H7 (cell line): ENCODE results near the gene HOGA1. TPM values are rescaled to one million over a fixed set of nuclear protein-coding genes. Genes with fewer than 3 reads are reported as not detected.

Source experiments
- DNase-seq: peaks from one replicate; pipeline ENCODE4 v3.0.0; 2012
- H3K27me3 ChIP-seq: 2 replicates; pipeline ENCODE4 v1.6.0; 2011; ENCODE audit warnings: mild to moderate bottlenecking, low read length; ENCODE audit not compliant: control insufficient read depth, insufficient read depth
- H3K36me3 ChIP-seq: replicated peaks from 2 replicates; pipeline ENCODE4 v1.5.1; 2011; ENCODE audit warnings: low read length; ENCODE audit not compliant: control insufficient read depth, insufficient read depth
- H3K4me3 ChIP-seq: 2 replicates; pipeline ENCODE4 v1.5.1; 2011; ENCODE audit warnings: low read depth, mild to moderate bottlenecking, control low read depth, low read length, moderate library complexity; ENCODE audit not compliant: insufficient read depth
- total RNA-seq: library from RNA; depleted of rRNA; stranded (reverse); fragments of >200 nt; shearing (Covaris generic); gene quantifications from 2 replicates; pipeline ENCODE4 v1.2.3, GENCODE V29; 2014

HOGA1 gene
- total RNA-seq, 1 experiment from 2014 or later: not detected

DNA sequence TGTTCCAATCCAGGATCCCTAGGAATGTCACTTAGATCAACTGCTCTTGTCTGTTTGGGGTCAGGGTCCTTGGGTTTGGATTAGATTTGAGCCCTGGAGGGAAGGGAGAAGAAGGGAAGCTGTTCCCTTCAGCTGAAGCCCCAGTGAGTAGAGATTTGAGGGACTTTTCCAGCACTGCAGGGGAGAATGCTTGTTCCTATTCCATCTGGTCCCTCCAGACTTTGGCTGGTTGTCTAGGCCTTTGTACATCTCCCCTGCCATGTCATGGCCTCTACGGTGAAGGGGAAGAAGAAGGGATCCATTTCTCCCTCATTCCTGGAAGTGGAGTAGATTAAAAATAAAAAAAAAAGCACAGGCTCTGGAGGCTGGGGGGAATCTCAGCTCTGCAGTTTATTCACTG lies 16.4 kb downstream of the HOGA1 start:
- Histone ChIP-seq H3K4me3 (no peak overlapping the region), H3K36me3 (no peaks in the 10 kb centered on the region), H3K27me3 (no peaks in the 10 kb centered on the region)
- DNase-seq: no peak

DNA sequence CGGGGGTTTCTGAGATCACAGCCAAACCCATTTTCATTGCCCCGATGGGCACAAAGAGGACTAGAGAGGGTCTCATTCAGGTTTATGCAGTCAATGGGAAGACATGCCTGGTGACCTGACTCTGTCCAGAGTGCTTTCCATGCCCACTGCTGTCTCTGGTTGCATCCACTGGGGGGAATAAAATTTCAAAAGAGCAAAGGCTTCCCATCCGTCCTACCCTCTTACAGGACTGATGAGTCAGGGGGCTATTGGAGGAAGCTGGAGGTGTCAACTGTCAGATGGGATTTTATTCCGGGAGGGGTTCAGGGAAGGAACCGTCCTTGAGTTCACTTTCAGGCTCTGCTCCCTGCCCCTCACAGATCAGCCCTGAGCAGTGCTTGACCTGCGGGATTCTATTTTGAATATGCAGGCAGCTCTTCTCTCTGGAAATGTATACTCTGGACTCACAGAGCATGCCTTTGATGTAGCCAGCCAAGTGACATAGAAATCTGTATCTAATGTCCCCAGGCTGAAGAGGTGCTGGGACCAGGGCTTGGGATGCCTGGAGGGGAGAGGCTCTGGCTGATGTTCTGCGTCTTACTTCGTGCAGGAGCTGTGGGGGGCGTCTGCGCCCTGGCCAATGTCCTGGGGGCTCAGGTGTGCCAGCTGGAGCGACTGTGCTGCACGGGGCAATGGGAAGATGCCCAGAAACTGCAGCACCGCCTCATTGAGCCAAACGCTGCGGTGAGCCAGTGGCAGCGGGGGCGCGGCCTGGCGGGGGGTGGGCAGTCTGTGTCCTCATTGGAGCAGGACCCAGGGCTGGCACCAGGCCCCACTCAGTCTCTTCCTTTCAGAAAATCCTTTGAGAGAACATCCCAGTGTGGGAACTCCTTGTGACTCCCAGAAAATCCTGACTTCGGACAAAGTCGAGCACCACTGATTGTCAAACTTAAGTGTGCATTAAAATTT lies 17.4 kb downstream of the HOGA1 start:
- Histone ChIP-seq H3K4me3 (no peak overlapping the region), H3K36me3 (no peaks in the 10 kb centered on the region), H3K27me3 (no peaks in the 10 kb centered on the region)
- peak; percentile 65 for DNase-seq

DNA sequence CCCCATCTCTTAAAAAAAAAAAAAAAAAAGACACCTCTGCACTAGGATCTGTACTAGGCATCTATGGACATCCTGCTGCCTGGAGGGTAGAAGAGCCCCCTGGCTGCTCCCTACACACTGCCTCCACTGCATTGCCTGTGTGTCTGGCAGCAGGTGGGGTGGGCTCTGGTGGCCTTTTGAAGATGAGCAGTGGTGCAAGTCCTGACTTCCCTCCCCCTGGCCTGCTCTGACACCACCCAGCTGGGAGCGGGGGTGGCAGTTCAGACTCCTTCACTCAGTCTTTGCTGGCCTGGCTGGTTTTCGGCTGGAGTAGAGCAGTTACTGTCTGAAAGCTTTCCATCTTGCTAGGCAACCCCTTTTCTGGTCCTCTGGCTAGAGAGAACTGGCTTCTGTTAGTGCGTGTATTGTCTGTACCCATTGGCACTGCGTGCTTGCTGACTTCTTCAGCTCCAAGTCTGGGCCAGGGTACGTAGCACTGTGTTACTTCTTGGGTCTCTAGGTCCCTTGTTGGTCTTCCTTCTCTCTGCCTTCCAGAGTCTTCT lies 23.0 kb downstream of the HOGA1 start:
- Histone ChIP-seq H3K36me3 (no peaks in the 10 kb centered on the region), H3K4me3 (no peak overlapping the region), H3K27me3 (no peaks in the 10 kb centered on the region)
- peak; percentile 22 for DNase-seq

DNA sequence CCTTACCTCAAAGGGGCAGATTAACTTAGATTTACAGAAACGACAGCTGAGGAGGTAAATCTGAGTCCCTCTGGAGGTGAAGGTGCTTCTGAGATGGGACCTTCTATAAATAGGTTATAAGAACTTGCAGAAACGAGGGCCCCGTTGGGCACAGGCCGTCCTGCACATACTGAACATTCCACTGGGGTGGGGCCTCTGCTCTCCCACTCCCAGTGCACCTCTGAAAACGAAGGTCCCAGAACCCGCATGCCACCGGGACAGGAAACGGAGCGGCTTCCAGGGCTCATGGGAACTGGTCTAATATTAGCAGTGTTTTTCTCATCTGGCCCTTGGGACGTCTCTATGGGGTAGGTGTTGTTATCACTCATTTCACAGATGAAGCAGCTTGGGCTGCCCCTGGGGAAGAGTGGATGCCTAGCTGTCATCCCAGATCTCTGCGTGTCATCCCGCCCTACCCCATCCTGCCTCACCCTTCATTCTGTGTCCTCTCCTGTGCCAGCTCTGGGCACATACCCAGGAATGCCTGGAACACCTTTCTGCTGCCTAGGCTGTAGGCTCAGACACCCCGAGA lies 24.9 kb downstream of the HOGA1 start:
- Histone ChIP-seq H3K36me3 (no peaks in the 10 kb centered on the region), H3K27me3 (no peaks in the 10 kb centered on the region), H3K4me3 (no peak overlapping the region)
- peak; percentile 25 for DNase-seq

DNA sequence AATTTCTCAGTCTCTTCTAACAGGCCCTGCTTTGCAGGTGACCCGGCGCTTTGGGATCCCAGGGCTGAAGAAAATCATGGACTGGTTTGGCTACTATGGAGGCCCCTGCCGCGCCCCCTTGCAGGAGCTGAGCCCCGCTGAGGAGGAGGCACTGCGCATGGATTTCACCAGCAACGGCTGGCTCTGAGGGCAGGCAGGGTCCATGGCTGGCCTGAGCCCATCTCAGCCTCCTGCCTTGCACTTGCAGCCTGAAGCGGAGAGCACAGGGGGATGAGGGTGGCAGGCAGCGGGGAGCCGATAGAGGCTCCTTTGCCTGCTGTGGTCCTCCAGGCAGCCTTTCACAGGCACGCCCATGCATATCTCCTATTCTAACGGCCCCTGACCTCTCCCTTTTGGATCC lies 27.3 kb downstream of the HOGA1 start:
- Histone ChIP-seq H3K27me3 (no peaks in the 10 kb centered on the region), H3K36me3 (no peaks in the 10 kb centered on the region; the same call in 1 of the 2 replicates), H3K4me3 (no peak overlapping the region)
- DNase-seq: peak; percentile 58

DNA sequence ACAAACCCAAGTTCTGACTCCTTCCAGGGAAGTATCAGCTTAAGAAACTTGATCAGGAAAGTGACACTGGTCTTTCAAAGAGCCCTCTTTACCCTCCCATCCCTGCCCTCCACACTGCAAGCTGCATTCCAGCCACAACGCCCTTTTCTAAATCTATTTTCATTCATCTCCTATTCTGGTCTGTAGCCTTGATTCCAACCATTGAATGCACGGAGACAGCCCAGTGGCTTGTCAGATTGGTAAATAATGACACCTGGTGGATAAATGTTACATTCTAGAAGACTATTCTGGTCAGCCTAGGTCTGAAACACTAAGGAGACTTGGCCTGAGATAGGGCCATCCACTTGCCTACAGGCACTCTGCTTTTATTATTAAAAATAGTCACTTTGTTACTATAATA lies 28.2 kb downstream of the HOGA1 start:
- H3K27me3 ChIP-seq: no peaks in the 10 kb centered on the region
- DNase-seq: peak; percentile 74
- H3K36me3 ChIP-seq: no peaks in the 10 kb centered on the region; the same call in 1 of the 2 replicates
- H3K4me3 ChIP-seq: no peak overlapping the region

DNA sequence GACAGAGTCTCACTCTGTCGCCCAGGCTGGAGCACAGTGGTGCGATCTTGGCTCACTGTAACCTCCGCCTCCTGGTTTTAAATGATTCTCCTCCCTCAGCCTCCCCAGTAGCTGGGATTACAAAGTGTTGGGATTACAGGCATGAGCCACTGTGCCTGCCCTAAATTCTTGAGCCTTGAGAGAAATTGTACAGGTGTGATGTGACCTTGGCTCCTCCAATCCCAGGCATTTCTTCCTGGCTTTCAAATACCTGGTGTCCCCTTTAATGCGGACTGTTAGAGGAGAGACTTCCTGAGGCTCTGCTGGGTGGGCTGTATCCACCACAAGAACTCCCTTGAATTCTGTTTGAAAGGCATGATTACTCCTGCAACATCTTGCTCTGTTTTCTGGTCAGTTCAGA lies 34.1 kb downstream of the HOGA1 start:
- Histone ChIP-seq H3K36me3 (no peaks in the 10 kb centered on the region; the same call in 1 of the 2 replicates), H3K4me3 (no peak overlapping the region), H3K27me3 (no peaks in the 10 kb centered on the region)
- no peak for DNase-seq

DNA sequence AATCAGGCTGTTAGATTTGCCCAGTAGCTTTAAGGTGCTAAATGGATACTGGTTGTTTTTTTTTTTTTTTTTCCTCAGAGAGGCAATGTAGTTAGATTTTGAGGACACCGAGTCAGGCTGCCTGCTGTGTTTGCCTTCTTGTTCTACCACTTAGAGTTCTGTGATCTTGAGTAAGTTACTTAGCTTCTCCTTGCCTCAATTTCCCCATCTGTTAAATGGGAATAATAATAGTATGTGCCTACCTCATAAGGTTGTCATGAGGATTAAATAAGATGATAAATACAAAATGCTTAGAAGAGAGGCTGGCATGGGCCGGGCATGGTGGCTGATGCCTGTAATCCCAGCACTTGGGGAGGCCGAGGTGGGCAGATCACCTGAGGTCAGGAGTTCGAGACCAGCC lies 34.5 kb downstream of the HOGA1 start:
- Histone ChIP-seq H3K27me3 (no peaks in the 10 kb centered on the region), H3K36me3 (no peaks in the 10 kb centered on the region; the same call in 1 of the 2 replicates), H3K4me3 (no peak overlapping the region)
- no peak for DNase-seq

DNA sequence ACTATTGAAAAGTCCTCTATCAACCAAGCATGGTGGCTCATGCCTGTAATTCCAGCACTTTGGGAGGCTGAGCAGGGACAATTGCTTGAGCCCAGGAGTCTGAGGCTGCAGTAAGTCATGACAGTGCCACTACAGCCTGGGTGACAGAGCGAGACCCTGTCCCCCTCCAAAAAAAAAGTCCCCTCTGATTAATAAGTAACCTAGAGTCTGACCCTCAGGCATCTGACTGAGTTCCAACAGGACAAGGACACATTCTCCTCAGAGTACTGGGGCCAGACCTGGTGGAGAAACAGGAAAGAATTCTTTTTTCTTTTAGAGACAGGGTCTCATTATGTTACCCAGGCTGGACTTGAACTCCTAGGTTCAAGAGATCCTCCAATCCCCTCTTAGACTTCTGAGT lies 39.1 kb downstream of the HOGA1 start:
- no peak overlapping the region for H3K4me3 ChIP-seq
- no peaks in the 10 kb centered on the region for H3K27me3 ChIP-seq
- no peak for DNase-seq
- H3K36me3 ChIP-seq: no peaks in the 10 kb centered on the region

DNA sequence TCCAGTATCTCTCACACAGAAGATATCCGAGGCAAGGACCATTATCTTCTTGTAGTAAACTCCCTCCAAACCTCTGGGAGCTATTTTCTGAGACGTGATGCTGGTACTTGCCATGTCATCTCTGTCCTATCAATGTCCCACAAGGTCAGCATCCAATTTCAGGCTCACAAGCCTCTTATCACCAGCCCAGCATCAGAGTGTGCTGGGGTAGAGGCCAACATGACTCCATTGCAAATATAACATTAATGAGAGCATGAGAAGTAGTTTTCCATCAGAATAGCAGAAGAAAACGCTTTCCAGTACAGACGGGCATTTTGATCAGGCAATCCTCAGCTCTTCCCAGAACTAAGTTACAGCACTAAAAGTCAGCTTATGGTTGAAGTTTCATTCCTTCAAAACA lies 43.5 kb downstream of the HOGA1 start:
- Histone ChIP-seq H3K4me3 (no peak overlapping the region), H3K27me3 (no peaks in the 10 kb centered on the region), H3K36me3 (no peaks in the 10 kb centered on the region)
- no peak for DNase-seq

DNA sequence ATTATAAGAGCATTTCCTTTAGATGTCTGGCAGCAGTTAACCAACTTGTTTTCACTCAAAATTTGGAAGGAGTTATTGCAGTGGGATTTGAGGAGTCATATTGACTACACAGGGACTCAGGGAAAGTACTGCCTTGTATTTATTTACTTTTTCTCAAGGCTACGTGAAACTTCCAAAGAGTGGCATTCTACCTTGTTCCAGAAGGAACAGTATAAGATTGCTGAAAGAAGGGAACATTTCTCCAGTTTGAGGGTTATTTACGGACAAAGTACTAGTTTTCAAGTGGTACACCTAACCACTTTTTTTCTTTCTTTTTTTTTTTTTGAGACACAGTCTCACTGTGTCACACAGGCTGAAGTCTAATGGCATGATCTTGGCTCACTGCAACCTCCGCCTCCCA lies 44.0 kb downstream of the HOGA1 start:
- H3K27me3 ChIP-seq: no peaks in the 10 kb centered on the region
- no peaks in the 10 kb centered on the region for H3K36me3 ChIP-seq
- H3K4me3 ChIP-seq: no peak overlapping the region
- no peak for DNase-seq

DNA sequence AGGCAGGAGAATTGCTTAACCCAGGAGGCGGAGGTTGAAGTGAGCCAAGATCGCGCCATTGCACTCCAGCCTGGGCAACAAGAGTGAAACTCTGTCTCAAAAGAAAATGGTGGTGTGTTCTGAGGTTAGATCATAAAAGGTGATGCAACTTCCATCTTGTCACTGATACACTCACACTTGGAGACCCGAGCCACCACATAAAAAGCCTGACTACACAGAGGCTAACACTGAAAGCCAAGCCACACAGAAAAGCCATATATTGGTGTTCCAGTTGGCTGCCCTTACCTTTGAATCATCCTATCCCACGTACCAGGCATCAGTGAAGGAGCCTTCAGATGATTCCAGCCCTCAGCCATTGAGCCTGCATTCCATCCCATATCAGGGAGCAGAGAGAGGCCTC lies 45.1 kb downstream of the HOGA1 start:
- no peak for DNase-seq
- Histone ChIP-seq H3K4me3 (no peak overlapping the region), H3K27me3 (no peaks in the 10 kb centered on the region), H3K36me3 (no peaks in the 10 kb centered on the region)

DNA sequence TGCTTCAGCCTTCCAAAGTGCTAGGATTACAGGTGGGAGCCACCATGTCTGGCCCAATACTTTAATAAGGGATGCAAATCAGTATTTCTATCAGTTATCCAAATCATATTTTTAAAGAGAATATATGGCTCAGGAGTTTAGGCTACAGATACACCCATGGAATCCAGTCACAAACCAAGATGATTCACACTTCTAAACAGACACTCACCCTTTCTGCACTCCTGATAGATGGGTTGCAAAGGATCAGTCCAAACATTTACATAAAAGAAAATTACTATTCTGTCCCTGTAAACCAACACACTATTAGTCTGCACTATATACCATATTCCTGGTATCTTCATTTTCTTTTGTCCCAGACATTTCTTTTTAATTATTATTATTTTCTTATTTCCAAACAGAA lies 46.9 kb downstream of the HOGA1 start:
- H3K27me3 ChIP-seq: no peaks in the 10 kb centered on the region
- no peak overlapping the region for H3K4me3 ChIP-seq
- H3K36me3 ChIP-seq: no peaks in the 10 kb centered on the region
- DNase-seq: no peak

DNA sequence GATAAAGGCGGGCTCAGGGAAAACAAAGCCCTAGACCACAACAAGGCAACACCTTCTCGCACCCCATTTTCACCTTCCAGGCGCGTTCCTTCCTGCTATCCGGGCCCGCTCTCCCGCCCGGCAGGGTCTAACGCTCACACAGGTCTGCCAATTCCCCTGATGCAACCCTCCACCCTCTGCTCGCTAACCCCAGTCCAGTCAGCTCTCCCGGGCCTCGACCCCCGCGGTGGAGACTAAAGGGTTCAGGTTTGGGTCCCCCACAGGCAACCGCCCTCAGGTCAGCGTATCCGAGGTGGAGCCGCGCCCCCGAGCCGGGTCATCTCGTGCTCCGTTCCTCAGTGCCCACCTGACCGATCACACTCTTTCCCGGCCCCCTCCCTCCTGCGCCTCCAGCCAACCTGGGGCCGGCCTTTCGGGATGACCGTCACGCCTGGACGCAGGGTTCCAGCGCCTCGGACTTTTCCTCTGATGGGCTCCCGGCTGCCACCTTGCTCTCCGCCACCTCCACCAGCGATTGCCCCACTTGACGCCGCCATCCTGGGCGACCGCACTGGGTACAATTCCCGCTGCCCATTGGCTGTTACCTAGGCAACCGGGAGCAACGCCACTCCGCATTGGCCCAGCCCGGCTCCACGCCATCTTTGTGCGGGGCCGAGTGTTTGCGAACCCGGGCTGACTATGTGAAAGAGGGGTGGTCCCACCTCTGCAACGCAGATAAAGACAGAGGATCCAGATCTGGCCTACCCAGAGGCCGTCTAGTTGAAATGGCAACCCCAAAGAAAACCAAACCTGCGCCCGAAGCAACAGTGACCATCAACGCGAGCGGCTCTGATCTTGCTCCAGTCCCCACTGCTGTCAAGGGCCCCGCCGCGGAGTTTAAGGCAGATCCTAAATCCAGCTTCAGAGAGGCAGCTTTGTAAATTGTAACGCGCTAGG lies 49.0 kb downstream of the HOGA1 start, which contains the start of gene MORN4:
Gene MORN4, minus strand, starts transcription at position 552 of the 936 bp plus-strand sequence. CDS start 13,847 bp downstream, outside the sequence.
- Histone ChIP-seq H3K27me3 (no peaks in the 10 kb centered on the region), H3K4me3 (peak within 1 kb of the TSS; percentile 83), H3K36me3 (no peaks in the 10 kb centered on the region)
- DNase-seq: peak; percentile 93
